ENCODE measurements around the gene AKR1B15.
"Not testable (repeated sequence)": the region's sequence is repeated elsewhere in the genome, so short reads cannot be mapped to it uniquely, and the experiment has no call there.

AKR1B15 gene

GRCh38 chr7:134558370-134558769 lies 9.5 kb downstream of the AKR1B15 start:
- Histone ChIP-seq H3K27ac (ENCODE audit: low read depth, low read length) (no peak overlapping the region), H3K27me3 (ENCODE audit: control insufficient read depth in 5 of 5, insufficient read depth in 4 of 5, low read length in 5 of 5) (no peaks in the 10 kb centered on the region), H3K9me3 (ENCODE audit: control insufficient read depth in 5 of 5, low read length in 5 of 5) (no peaks in the 10 kb centered on the region), H3K9ac (ENCODE audit: low read length in 5 of 5) (no peak overlapping the region), H3K36me3 (ENCODE audit: control insufficient read depth in 5 of 5, insufficient read depth in 5 of 5, low read length in 5 of 5) (no peaks in the 10 kb centered on the region), H3K4me1 (ENCODE audit: control insufficient read depth in 5 of 5, insufficient read depth in 5 of 5, low read length in 5 of 5) (peaks cover 4 to 30% (median 23%) of the 10 kb centered on the region in 5 donors), H3K4me3 (ENCODE audit: low read depth in 1 of 5, low read length in 5 of 5) (no peak overlapping the region)

- Histone ChIP-seq H3K4me1 (ENCODE audit: control insufficient read depth in 5 of 5, insufficient read depth in 5 of 5, low read length in 5 of 5) (peaks cover 10 to 39% (median 28%) of the 10 kb centered on the region in 5 donors), H3K4me3 (ENCODE audit: low read depth in 1 of 5, low read length in 5 of 5) (peak overlapping the region in 1 of 5 donors; percentile 22)
- not testable (repeated sequence) for H3K9me3 ChIP-seq (ENCODE audit: control insufficient read depth in 5 of 5, low read length in 5 of 5); H3K9ac ChIP-seq (ENCODE audit: low read length in 5 of 5); H3K36me3 ChIP-seq (ENCODE audit: control insufficient read depth in 5 of 5, insufficient read depth in 5 of 5, low read length in 5 of 5); H3K27ac ChIP-seq (ENCODE audit: low read depth, low read length); H3K27me3 ChIP-seq (ENCODE audit: control insufficient read depth in 5 of 5, insufficient read depth in 4 of 5, low read length in 5 of 5)
These were observed 12.7 kb downstream of the AKR1B15 start for GRCh38 chr7:134561616-134562015.

- Histone ChIP-seq H3K4me3 (ENCODE audit: low read depth in 1 of 5, low read length in 5 of 5) (peak overlapping the region in 2 of 5 donors; percentile 22 to 27), H3K27me3 (ENCODE audit: control insufficient read depth in 5 of 5, insufficient read depth in 4 of 5, low read length in 5 of 5) (no peaks in the 10 kb centered on the region), H3K9me3 (ENCODE audit: control insufficient read depth in 5 of 5, low read length in 5 of 5) (no peaks in the 10 kb centered on the region), H3K4me1 (ENCODE audit: control insufficient read depth in 5 of 5, insufficient read depth in 5 of 5, low read length in 5 of 5) (peaks cover 10 to 39% (median 28%) of the 10 kb centered on the region in 5 donors), H3K36me3 (ENCODE audit: control insufficient read depth in 5 of 5, insufficient read depth in 5 of 5, low read length in 5 of 5) (no peaks in the 10 kb centered on the region), H3K27ac (ENCODE audit: low read depth, low read length) (no peak overlapping the region), H3K9ac (ENCODE audit: low read length in 5 of 5) (no peak overlapping the region)
These were observed 13.2 kb downstream of the AKR1B15 start for GRCh38 chr7:134562136-134562535.

- H3K4me3 ChIP-seq (ENCODE audit: low read depth in 1 of 5, low read length in 5 of 5); H3K9me3 ChIP-seq (ENCODE audit: control insufficient read depth in 5 of 5, low read length in 5 of 5); H3K27me3 ChIP-seq (ENCODE audit: control insufficient read depth in 5 of 5, insufficient read depth in 4 of 5, low read length in 5 of 5); H3K9ac ChIP-seq (ENCODE audit: low read length in 5 of 5); H3K36me3 ChIP-seq (ENCODE audit: control insufficient read depth in 5 of 5, insufficient read depth in 5 of 5, low read length in 5 of 5); H3K27ac ChIP-seq (ENCODE audit: low read depth, low read length): not testable (repeated sequence)
- H3K4me1 ChIP-seq (ENCODE audit: control insufficient read depth in 5 of 5, insufficient read depth in 5 of 5, low read length in 5 of 5) = peaks cover 10 to 39% (median 28%) of the 10 kb centered on the region in 5 donors
These were observed 14.5 kb downstream of the AKR1B15 start for GRCh38 chr7:134563398-134563749.

GRCh38 chr7:134565643-134566136 lies 16.8 kb downstream of the AKR1B15 start:
- no peaks in the 10 kb centered on the region for H3K36me3 ChIP-seq (ENCODE audit: control insufficient read depth in 5 of 5, insufficient read depth in 5 of 5, low read length in 5 of 5)
- H3K9me3 ChIP-seq (ENCODE audit: control insufficient read depth in 5 of 5, low read length in 5 of 5) = peaks cover 0 to 7% (median 0%) of the 10 kb centered on the region in 5 donors
- no peak overlapping the region for H3K4me3 ChIP-seq (ENCODE audit: low read depth in 1 of 5, low read length in 5 of 5)
- H3K27ac ChIP-seq (ENCODE audit: low read depth, low read length) = peak overlapping the region; percentile 57
- H3K27me3 ChIP-seq (ENCODE audit: control insufficient read depth in 5 of 5, insufficient read depth in 4 of 5, low read length in 5 of 5) = no peaks in the 10 kb centered on the region
- no peak overlapping the region for H3K9ac ChIP-seq (ENCODE audit: low read length in 5 of 5)
- peaks cover 10 to 39% (median 28%) of the 10 kb centered on the region in 5 donors for H3K4me1 ChIP-seq (ENCODE audit: control insufficient read depth in 5 of 5, insufficient read depth in 5 of 5, low read length in 5 of 5)

GRCh38 chr7:134567368-134567767 lies 18.5 kb downstream of the AKR1B15 start:
- H3K9ac ChIP-seq (ENCODE audit: low read length in 5 of 5) = no peak overlapping the region
- H3K36me3 ChIP-seq (ENCODE audit: control insufficient read depth in 5 of 5, insufficient read depth in 5 of 5, low read length in 5 of 5) = no peaks in the 10 kb centered on the region
- no peak overlapping the region for H3K4me3 ChIP-seq (ENCODE audit: low read depth in 1 of 5, low read length in 5 of 5)
- peaks cover 0 to 9% (median 0%) of the 10 kb centered on the region in 5 donors for H3K9me3 ChIP-seq (ENCODE audit: control insufficient read depth in 5 of 5, low read length in 5 of 5)
- H3K27me3 ChIP-seq (ENCODE audit: control insufficient read depth in 5 of 5, insufficient read depth in 4 of 5, low read length in 5 of 5) = no peaks in the 10 kb centered on the region
- no peak overlapping the region for H3K27ac ChIP-seq (ENCODE audit: low read depth, low read length)
- peaks cover 5 to 32% (median 23%) of the 10 kb centered on the region in 5 donors for H3K4me1 ChIP-seq (ENCODE audit: control insufficient read depth in 5 of 5, insufficient read depth in 5 of 5, low read length in 5 of 5)

- not testable (repeated sequence) for H3K9ac ChIP-seq (ENCODE audit: low read length in 5 of 5); H3K27me3 ChIP-seq (ENCODE audit: control insufficient read depth in 5 of 5, insufficient read depth in 4 of 5, low read length in 5 of 5); H3K9me3 ChIP-seq (ENCODE audit: control insufficient read depth in 5 of 5, low read length in 5 of 5); H3K4me3 ChIP-seq (ENCODE audit: low read depth in 1 of 5, low read length in 5 of 5); H3K27ac ChIP-seq (ENCODE audit: low read depth, low read length); H3K36me3 ChIP-seq (ENCODE audit: control insufficient read depth in 5 of 5, insufficient read depth in 5 of 5, low read length in 5 of 5)
- peaks cover 4 to 12% (median 9%) of the 10 kb centered on the region in 5 donors for H3K4me1 ChIP-seq (ENCODE audit: control insufficient read depth in 5 of 5, insufficient read depth in 5 of 5, low read length in 5 of 5)
These were observed 21.1 kb downstream of the AKR1B15 start for GRCh38 chr7:134569962-134570361.

GRCh38 chr7:134571101-134571500 lies 22.2 kb downstream of the AKR1B15 start:
- H3K9me3 ChIP-seq (ENCODE audit: control insufficient read depth in 5 of 5, low read length in 5 of 5) = peaks cover 0 to 9% (median 0%) of the 10 kb centered on the region in 5 donors
- H3K4me3 ChIP-seq (ENCODE audit: low read depth in 1 of 5, low read length in 5 of 5) = no peak overlapping the region
- no peaks in the 10 kb centered on the region for H3K27me3 ChIP-seq (ENCODE audit: control insufficient read depth in 5 of 5, insufficient read depth in 4 of 5, low read length in 5 of 5)
- H3K4me1 ChIP-seq (ENCODE audit: control insufficient read depth in 5 of 5, insufficient read depth in 5 of 5, low read length in 5 of 5) = peaks cover 0 to under 1% (median 0%) of the 10 kb centered on the region in 5 donors
- H3K9ac ChIP-seq (ENCODE audit: low read length in 5 of 5) = no peak overlapping the region
- H3K36me3 ChIP-seq (ENCODE audit: control insufficient read depth in 5 of 5, insufficient read depth in 5 of 5, low read length in 5 of 5) = no peaks in the 10 kb centered on the region
- no peak overlapping the region for H3K27ac ChIP-seq (ENCODE audit: low read depth, low read length)

GRCh38 chr7:134571746-134572461 lies 23.0 kb downstream of the AKR1B15 start:
- Histone ChIP-seq H3K9me3 (ENCODE audit: control insufficient read depth in 5 of 5, low read length in 5 of 5) (peaks cover 0 to 9% (median 0%) of the 10 kb centered on the region in 5 donors), H3K9ac (ENCODE audit: low read length in 5 of 5) (no peak overlapping the region), H3K4me1 (ENCODE audit: control insufficient read depth in 5 of 5, insufficient read depth in 5 of 5, low read length in 5 of 5) (no peaks in the 10 kb centered on the region), H3K36me3 (ENCODE audit: control insufficient read depth in 5 of 5, insufficient read depth in 5 of 5, low read length in 5 of 5) (no peaks in the 10 kb centered on the region), H3K4me3 (ENCODE audit: low read depth in 1 of 5, low read length in 5 of 5) (no peak overlapping the region), H3K27me3 (ENCODE audit: control insufficient read depth in 5 of 5, insufficient read depth in 4 of 5, low read length in 5 of 5) (no peaks in the 10 kb centered on the region), H3K27ac (ENCODE audit: low read depth, low read length) (no peak overlapping the region)

GRCh38 chr7:134574322-134574721 lies 25.4 kb downstream of the AKR1B15 start:
- no peaks in the 10 kb centered on the region for H3K4me1 ChIP-seq (ENCODE audit: control insufficient read depth in 5 of 5, insufficient read depth in 5 of 5, low read length in 5 of 5)
- H3K9me3 ChIP-seq (ENCODE audit: control insufficient read depth in 5 of 5, low read length in 5 of 5) = peaks cover 0 to 9% (median 0%) of the 10 kb centered on the region in 5 donors
- no peak overlapping the region for H3K9ac ChIP-seq (ENCODE audit: low read length in 5 of 5)
- H3K4me3 ChIP-seq (ENCODE audit: low read depth in 1 of 5, low read length in 5 of 5) = no peak overlapping the region
- H3K27ac ChIP-seq (ENCODE audit: low read depth, low read length) = no peak overlapping the region
- no peaks in the 10 kb centered on the region for H3K27me3 ChIP-seq (ENCODE audit: control insufficient read depth in 5 of 5, insufficient read depth in 4 of 5, low read length in 5 of 5)
- no peaks in the 10 kb centered on the region for H3K36me3 ChIP-seq (ENCODE audit: control insufficient read depth in 5 of 5, insufficient read depth in 5 of 5, low read length in 5 of 5)

Data from subcutaneous abdominal adipose tissue (tissue), 5 donors.